GM19193 (cell line): Measurements from ENCODE around the gene HTR1E.

ENCODE experiments used
- POLR2A ChIP-seq: IDR thresholded peaks from 4 replicates; pipeline ENCODE4 v1.6.1; 2011; ENCODE audit not compliant: insufficient read depth, insufficient read length; ENCODE audit errors: extremely low read depth

HTR1E gene

GRCh38 chr6:86964029-86964579, 26.8 kb downstream of the HTR1E start:
- no peak for TF ChIP-seq POLR2A

- TF ChIP-seq POLR2A: no peak
Measured at GRCh38 chr6:86966271-86966670, 28.9 kb downstream of the HTR1E start.

DNA sequence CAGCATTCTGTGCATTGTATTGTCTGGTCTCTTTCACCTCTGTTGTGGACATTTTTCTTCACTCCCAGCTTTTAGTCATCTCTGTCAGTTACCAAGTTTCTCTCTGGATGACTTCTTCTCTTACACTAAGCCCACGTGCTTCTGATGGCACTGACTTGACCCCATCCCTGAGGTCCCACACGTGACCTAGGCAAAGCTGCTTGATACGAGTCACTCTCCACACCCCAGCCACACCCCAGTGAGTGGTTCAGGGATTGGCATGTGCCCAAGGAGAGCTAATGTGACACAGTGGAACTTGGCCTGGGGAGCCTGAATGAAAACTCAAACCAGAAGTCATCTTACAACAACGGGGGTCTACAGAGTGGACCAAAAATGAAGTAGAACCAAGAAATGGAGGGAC, 32.2 kb downstream of the HTR1E start:
- TF ChIP-seq POLR2A: no peak

DNA sequence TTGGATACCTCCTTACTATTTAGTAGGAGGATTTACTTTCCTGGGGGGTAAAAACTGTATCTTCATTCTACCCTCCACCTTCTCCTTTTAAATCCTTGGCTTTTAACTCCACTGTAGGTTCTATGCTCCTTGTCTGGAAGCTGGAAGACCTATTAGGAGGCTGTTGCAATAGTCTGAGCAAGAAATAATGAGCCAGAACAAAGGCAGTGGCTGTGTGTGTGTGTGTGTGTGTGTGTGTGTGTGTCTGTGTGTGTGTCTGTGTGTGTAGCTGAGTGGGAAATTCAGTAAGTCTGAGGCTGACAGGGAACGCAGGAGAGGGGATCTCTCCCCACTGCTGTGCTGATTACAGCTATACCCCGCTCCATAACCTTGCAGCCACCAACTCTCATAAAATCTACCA, 35.8 kb downstream of the HTR1E start:
- TF ChIP-seq POLR2A: no peak

GRCh38 chr6:86978251-86978650, 40.9 kb downstream of the HTR1E start:
- no peak for TF ChIP-seq POLR2A

GRCh38 chr6:87001494-87001893, 64.2 kb downstream of the HTR1E start:
- no peak for TF ChIP-seq POLR2A

DNA sequence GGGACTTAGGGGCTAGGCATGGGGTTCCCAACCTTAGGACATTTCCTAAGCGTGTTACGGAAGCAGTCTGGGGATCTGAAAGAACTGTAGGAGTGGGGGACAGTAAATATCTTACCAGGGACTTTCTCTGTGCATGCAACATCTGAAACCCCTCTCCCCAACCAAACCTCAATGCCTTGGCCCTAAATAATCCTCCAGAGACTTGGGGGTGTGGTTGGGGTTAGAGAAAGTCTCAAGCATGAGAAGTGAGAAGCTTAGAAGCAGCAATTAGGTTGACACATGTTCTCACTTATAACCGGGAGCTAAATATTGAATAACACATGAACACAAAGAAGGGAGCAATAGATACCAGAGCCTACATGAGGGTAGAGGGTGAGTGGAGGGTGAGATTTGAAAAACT, 74.7 kb downstream of the HTR1E start:
- TF ChIP-seq POLR2A: no peak

DNA sequence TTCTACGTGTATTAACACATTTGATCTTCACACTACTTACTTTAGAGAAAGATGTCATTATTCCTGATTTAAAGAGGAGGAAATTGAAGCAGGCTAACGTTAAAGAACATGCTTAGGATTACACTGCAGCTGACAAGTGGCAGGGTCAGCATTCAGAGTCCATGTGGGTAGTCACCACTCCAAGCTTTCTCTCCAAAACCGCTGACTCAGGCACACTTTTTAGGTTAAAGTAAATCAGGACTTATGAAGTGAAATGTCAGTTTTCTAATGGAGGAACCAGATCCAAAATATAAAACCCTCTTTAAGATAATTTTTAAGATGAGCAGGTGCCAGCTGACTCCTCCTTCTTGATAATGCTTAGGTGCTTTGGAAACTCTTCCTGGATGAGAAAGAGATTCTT, 75.4 kb downstream of the HTR1E start:
- no peak for TF ChIP-seq POLR2A

GRCh38 chr6:87016772-87017171, 79.4 kb downstream of the HTR1E start:
- no peak for TF ChIP-seq POLR2A

DNA sequence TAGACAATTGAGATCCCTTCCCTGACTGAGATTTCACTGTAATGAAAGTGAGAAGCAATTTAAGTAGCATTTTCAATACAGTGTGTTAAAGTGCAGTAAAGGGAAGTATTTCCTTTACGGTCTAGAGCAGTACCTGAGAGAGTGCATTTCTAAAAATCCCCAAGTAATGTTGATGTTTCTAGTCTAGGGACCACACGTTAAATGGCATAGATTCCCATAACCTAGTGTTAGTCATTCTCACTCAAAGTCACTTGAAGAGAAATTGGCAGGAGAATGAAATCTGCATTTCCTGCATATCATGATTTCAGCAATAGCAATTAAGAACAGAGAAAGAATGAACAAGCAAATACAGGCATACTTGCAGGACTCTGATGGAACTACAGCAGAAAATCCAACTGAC, 89.7 kb downstream of the HTR1E start:
- TF ChIP-seq POLR2A: no peak

DNA sequence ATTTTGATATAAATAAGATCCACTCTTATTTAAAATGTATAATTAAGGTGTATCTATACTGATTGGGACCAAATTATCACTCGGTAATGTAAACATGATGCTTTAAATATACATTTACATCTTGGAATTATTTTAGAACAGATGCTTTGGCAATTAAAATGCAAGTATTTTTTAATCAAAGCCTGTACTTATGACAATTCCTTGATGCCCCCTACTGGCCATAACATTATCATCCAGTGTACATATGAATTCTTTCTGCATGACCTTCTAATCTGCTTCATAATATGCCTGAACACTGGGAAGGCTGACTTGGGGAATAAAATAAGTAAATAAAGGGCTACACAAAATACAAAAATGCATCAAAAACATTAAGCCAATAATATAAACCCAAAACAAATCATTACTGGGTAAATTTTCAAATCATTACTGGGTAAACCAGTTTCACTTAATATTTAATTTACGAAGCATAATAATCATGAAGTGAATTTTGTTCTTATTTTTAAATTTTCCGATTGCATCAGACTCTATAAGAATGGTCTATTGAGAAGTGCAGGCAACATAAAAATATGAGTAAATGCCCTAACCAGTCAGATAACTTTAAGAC, 92.5 kb downstream of the HTR1E start:
- no peak for TF ChIP-seq POLR2A

DNA sequence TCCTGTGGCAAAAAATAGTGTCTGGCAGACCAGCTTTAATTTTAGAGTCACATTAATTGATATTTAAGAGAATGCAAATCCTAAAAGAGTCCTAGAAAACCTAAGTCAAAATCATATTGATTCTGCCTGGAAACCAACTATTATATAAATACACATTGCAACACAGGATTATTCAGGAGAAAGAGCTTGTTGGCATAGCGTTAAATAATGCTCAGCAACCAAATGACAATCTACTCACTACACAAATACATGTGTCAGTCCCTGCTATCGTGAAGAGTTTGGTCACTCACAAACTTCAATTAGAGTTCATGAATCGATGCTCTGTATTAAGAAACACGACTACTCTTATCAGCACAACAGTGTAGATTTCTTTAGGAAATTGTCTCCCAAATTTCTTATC, 103.4 kb downstream of the HTR1E start:
- TF ChIP-seq POLR2A: no peak

- no peak for TF ChIP-seq POLR2A
Measured at GRCh38 chr6:87045521-87046075, 108.3 kb downstream of the HTR1E start.

DNA sequence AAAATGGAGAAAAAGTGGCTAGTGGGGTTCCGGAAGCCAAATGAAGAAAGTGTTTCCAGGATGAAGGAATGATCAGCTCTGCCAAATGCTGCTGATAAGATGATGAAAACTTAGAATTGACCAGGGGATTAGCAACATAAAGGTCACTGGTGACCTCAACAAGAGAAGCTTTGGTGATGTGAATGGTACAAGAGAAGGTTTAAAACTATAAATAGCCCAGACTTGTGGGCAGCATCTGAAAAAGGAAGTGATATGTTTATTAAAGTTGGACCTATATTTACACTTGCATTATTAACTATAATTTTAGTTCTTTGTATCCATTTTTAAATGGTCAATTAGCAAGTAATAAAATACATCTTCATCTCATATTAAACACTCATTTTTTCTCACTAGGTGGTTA, 112.5 kb downstream of the HTR1E start:
- TF ChIP-seq POLR2A: no peak

DNA sequence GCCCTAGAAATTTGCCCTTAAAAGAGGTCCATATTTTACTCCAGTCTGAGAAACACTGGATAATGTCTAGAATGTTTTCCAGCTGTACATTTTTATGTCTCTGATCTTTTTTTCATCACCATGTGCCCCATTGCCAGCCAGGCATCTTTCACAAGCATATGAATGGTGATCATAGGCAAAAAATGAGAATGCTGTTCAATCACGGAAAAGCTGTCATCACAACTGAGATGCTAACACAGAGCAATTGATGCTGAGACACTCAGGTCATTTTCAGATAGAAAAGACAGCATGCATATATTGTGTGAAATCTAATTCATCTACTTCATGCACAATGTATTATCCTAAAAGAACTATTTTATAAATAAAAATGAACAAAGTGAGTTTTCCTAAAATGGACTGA, 116.0 kb downstream of the HTR1E start:
- no peak for TF ChIP-seq POLR2A

- no peak for TF ChIP-seq POLR2A
Measured at GRCh38 chr6:87054143-87054833, 117.0 kb downstream of the HTR1E start.
